ENCODE data around the gene LOXL1. TPM values are rescaled to one million over a fixed set of nuclear protein-coding genes. Genes with fewer than 3 reads are reported as not detected.
"Not testable (repeated sequence)": the region's sequence is repeated elsewhere in the genome, so short reads cannot be mapped to it uniquely, and the experiment has no call there.

LOXL1 gene
- total RNA-seq, 1 donor from 2014 or later: 62.8 TPM

GRCh38 chr15:73937726-73938125, 11.5 kb downstream of the LOXL1 start:
- DNase-seq (ENCODE audit: low read depth): no peak

- DNase-seq (ENCODE audit: low read depth): not testable (repeated sequence)
Measured at GRCh38 chr15:73938516-73938915, 12.3 kb downstream of the LOXL1 start.

- no peak for DNase-seq (ENCODE audit: low read depth)
Measured at GRCh38 chr15:73939138-73939537, 12.9 kb downstream of the LOXL1 start.

- DNase-seq (ENCODE audit: low read depth): no peak
Measured at GRCh38 chr15:73940061-73940981, 14.1 kb downstream of the LOXL1 start.

- peak; percentile 52 for DNase-seq (ENCODE audit: low read depth)
Measured at GRCh38 chr15:73941044-73941443, 14.8 kb downstream of the LOXL1 start.

- DNase-seq (ENCODE audit: low read depth): no peak
Measured at GRCh38 chr15:73941449-73941848, 15.2 kb downstream of the LOXL1 start.

GRCh38 chr15:73941871-73942635, 15.8 kb downstream of the LOXL1 start:
- no peak for DNase-seq (ENCODE audit: low read depth)

GRCh38 chr15:73942751-73943270, 16.5 kb downstream of the LOXL1 start:
- no peak for DNase-seq (ENCODE audit: low read depth)

- no peak for DNase-seq (ENCODE audit: low read depth)
Measured at GRCh38 chr15:73944161-73945129, 18.2 kb downstream of the LOXL1 start.

GRCh38 chr15:73945130-73945508, 18.9 kb downstream of the LOXL1 start:
- no peak for DNase-seq (ENCODE audit: low read depth)

GRCh38 chr15:73946046-73946721, 19.9 kb downstream of the LOXL1 start:
- no peak for DNase-seq (ENCODE audit: low read depth)

GRCh38 chr15:73946795-73947370, 20.6 kb downstream of the LOXL1 start:
- no peak for DNase-seq (ENCODE audit: low read depth)

GRCh38 chr15:73947651-73948050, 21.4 kb downstream of the LOXL1 start:
- no peak for DNase-seq (ENCODE audit: low read depth)

- no peak for DNase-seq (ENCODE audit: low read depth)
Measured at GRCh38 chr15:73948396-73948795, 22.1 kb downstream of the LOXL1 start.

GRCh38 chr15:73948982-73949381, 22.7 kb downstream of the LOXL1 start:
- no peak for DNase-seq (ENCODE audit: low read depth)

GRCh38 chr15:73949496-73949895, 23.2 kb downstream of the LOXL1 start:
- DNase-seq (ENCODE audit: low read depth): no peak

GRCh38 chr15:73950479-73950830, 24.2 kb downstream of the LOXL1 start:
- no peak for DNase-seq (ENCODE audit: low read depth)

GRCh38 chr15:73950831-73951561, 24.7 kb downstream of the LOXL1 start:
- DNase-seq (ENCODE audit: low read depth): peak; percentile 88

- no peak for DNase-seq (ENCODE audit: low read depth)
Measured at GRCh38 chr15:73951601-73952000, 25.3 kb downstream of the LOXL1 start.

Data from renal cortical epithelial cell (primary cell).